Right atrium auricular region (tissue), 2 donors: ENCODE results near the gene GGCT. TPM values are rescaled to one million over a fixed set of nuclear protein-coding genes. Genes with fewer than 3 reads are reported as not detected.

Source experiments
- DNase-seq: peaks from one replicate; pipeline ENCODE4 v3.0.0-alpha.2; 2019; ENCODE audit warnings: low spot score
- H3K27ac ChIP-seq, 2 donors: fragments of 200-600 bp; sonication (generic); 1 replicate in 1 of 2; 2 replicates in 1 of 2; pipeline ENCODE4 v1.5.1; 2016 to 2019
- H3K27me3 ChIP-seq, 2 donors: fragments of 200-600 bp; sonication (generic); one replicate each; pipeline versions ENCODE4 v1.5.1 to v1.6.0; 2017 to 2019
- H3K36me3 ChIP-seq: fragments of 200-600 bp; sonication (generic); one replicate; pipeline ENCODE4 v1.5.1; 2016
- H3K4me1 ChIP-seq, 2 donors: fragments of 200-600 bp; sonication (generic); one replicate each; pipeline versions ENCODE4 v1.5.1 to v1.6.0; 2017 to 2019
- H3K4me3 ChIP-seq, 2 donors: fragments of 200-600 bp; sonication (generic); 1 replicate in 1 of 2; 2 replicates in 1 of 2; pipeline ENCODE4 v1.5.1; 2017 to 2019; ENCODE audit warnings: mild to moderate bottlenecking in 1 of 2, moderate library complexity in 1 of 2
- H3K9me3 ChIP-seq, 2 donors: fragments of 200-600 bp; sonication (generic); one replicate each; pipeline ENCODE4 v1.5.1; 2019
- CTCF ChIP-seq, 2 donors: fragments of 200-600 bp; sonication (generic); IDR thresholded peaks; one replicate each; pipeline ENCODE4 v1.5.1; 2019; ENCODE audit warnings: antibody characterized with exemption in 2 of 2
- total RNA-seq, 2 donors: library from RNA; depleted of rRNA; stranded (reverse); fragments of >200 nt; gene quantifications; one replicate each; pipeline ENCODE4 v1.1.0, GENCODE V29; 2016

Gene GGCT
- total RNA-seq, 2 donors from 2014 or later, result 15.1 to 27.6 TPM

GRCh38 chr7:30452280-30452930 lies 52.2 kb downstream of the GGCT start:
- H3K27ac ChIP-seq, result no peak overlapping the region
- H3K27me3 ChIP-seq, result no peaks in the 10 kb centered on the region
- peaks cover 80% of the 10 kb centered on the region for H3K36me3 ChIP-seq
- no peak for DNase-seq
- no peaks in the 10 kb centered on the region for H3K9me3 ChIP-seq
- H3K4me1 ChIP-seq, result peaks cover 0 to 23% of the 10 kb centered on the region in 2 donors
- no peak for TF ChIP-seq CTCF (IDR thresholded peaks at IDR 0.05)
- no peak overlapping the region for H3K4me3 ChIP-seq

- Histone ChIP-seq H3K27ac (no peak overlapping the region), H3K27me3 (no peaks in the 10 kb centered on the region), H3K36me3 (peaks cover 81% of the 10 kb centered on the region), H3K4me3 (no peak overlapping the region), H3K9me3 (no peaks in the 10 kb centered on the region), H3K4me1 (peaks cover 0 to 23% of the 10 kb centered on the region in 2 donors)
- DNase-seq, result no peak
- TF ChIP-seq CTCF (IDR thresholded peaks at IDR 0.05), result no peak
Observed at GRCh38 chr7:30451539-30452279, 52.9 kb downstream of the GGCT start.

- H3K4me3 ChIP-seq, result no peak overlapping the region
- H3K4me1 ChIP-seq, result peaks cover 0 to 23% of the 10 kb centered on the region in 2 donors
- H3K9me3 ChIP-seq, result no peaks in the 10 kb centered on the region
- H3K27me3 ChIP-seq, result no peaks in the 10 kb centered on the region
- TF ChIP-seq CTCF (IDR thresholded peaks at IDR 0.05), result no peak
- DNase-seq, result no peak
- H3K27ac ChIP-seq, result no peak overlapping the region
- H3K36me3 ChIP-seq, result peaks cover 79% of the 10 kb centered on the region
Observed at GRCh38 chr7:30450983-30451497, 53.6 kb downstream of the GGCT start.

GRCh38 chr7:30450240-30450982 lies 54.2 kb downstream of the GGCT start:
- TF ChIP-seq CTCF (IDR thresholded peaks at IDR 0.05), result no peak
- no peak overlapping the region for H3K4me3 ChIP-seq
- H3K4me1 ChIP-seq, result peaks cover 0 to 23% of the 10 kb centered on the region in 2 donors
- H3K36me3 ChIP-seq, result peaks cover 73% of the 10 kb centered on the region
- DNase-seq, result no peak
- H3K27ac ChIP-seq, result no peak overlapping the region
- H3K27me3 ChIP-seq, result no peaks in the 10 kb centered on the region
- no peaks in the 10 kb centered on the region for H3K9me3 ChIP-seq

- peaks cover 59% of the 10 kb centered on the region for H3K36me3 ChIP-seq
- no peak for DNase-seq
- H3K4me3 ChIP-seq, result no peak overlapping the region
- H3K9me3 ChIP-seq, result no peaks in the 10 kb centered on the region
- peak overlapping the region; percentile 49 to 75 for H3K27ac ChIP-seq
- H3K27me3 ChIP-seq, result no peaks in the 10 kb centered on the region
- no peak for TF ChIP-seq CTCF (IDR thresholded peaks at IDR 0.05)
- H3K4me1 ChIP-seq, result peaks cover 0 to 15% of the 10 kb centered on the region in 2 donors
Observed at GRCh38 chr7:30448461-30449189, 56.0 kb downstream of the GGCT start.
